Omental fat pad (tissue), 4 donors: ENCODE results near the gene NCR3LG1. TPM values are rescaled to one million over a fixed set of nuclear protein-coding genes. Genes with fewer than 3 reads are reported as not detected.
"Not testable (repeated sequence)": the region's sequence is repeated elsewhere in the genome, so short reads cannot be mapped to it uniquely, and the experiment has no call there.

Experiments
- ATAC-seq: fragments of 150-250 bp; one replicate; pipeline ENCODE4 v1.9.1; 2016; ENCODE audit warnings: mild to moderate bottlenecking, moderate library complexity; ENCODE audit not compliant: low FRiP score
- DNase-seq: peaks from one replicate; pipeline ENCODE4 v3.0.0-alpha.2; 2019; ENCODE audit warnings: low spot score
- total RNA-seq, 4 donors: library from RNA; depleted of rRNA; stranded (reverse); fragments of >200 nt; gene quantifications; one replicate each; pipeline ENCODE4 v1.1.0, GENCODE V29; 2016
- TF ChIP-seq, protein P1 (sequence below), 3 donors: fragments of 450-650 bp; IDR thresholded peaks; one replicate each; pipeline ENCODE4 v1.5.1; 2016 to 2017; ENCODE audit warnings: antibody characterized with exemption in 3 of 3, mild to moderate bottlenecking in 3 of 3, moderate library complexity in 2 of 3

Gene NCR3LG1
- total RNA-seq, 4 donors from 2014 or later: 3.5 to 23.9 (median 11.0) TPM

GRCh38 chr11:17414992-17415391, 63.4 kb downstream of the NCR3LG1 start:
- TF ChIP-seq, protein P1, sequence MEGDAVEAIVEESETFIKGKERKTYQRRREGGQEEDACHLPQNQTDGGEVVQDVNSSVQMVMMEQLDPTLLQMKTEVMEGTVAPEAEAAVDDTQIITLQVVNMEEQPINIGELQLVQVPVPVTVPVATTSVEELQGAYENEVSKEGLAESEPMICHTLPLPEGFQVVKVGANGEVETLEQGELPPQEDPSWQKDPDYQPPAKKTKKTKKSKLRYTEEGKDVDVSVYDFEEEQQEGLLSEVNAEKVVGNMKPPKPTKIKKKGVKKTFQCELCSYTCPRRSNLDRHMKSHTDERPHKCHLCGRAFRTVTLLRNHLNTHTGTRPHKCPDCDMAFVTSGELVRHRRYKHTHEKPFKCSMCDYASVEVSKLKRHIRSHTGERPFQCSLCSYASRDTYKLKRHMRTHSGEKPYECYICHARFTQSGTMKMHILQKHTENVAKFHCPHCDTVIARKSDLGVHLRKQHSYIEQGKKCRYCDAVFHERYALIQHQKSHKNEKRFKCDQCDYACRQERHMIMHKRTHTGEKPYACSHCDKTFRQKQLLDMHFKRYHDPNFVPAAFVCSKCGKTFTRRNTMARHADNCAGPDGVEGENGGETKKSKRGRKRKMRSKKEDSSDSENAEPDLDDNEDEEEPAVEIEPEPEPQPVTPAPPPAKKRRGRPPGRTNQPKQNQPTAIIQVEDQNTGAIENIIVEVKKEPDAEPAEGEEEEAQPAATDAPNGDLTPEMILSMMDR (IDR thresholded peaks at IDR 0.05): no peak
- ATAC-seq (no peak), DNase-seq (no peak)

DNA sequence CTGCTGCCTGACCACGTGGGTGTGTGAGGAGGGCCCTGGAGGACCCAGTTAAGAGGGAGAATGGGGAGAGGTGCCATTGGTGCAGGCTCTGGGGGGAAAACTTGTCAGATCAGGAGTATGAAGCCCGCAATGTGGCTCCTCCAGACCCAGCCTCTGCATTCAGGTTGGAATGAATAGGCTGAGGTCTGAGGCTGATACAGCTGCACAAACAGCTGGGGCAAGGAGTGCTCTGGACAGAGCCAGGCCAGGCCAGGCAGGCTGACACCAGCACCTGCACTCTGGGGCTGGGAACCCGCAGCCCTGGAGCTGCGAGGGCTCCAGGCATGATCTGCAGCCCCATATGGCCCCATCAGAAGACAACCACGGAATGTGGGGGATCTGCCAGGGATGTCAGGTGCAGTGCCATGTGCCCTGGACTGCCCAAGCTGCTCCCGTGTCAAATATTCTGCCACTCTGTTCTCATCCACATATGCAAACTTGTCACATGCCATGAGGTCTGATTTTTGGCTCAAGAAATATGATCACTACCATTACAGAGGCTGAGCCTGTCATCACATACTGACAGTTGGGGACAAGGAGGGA, 64.0 kb downstream of the NCR3LG1 start:
- TF ChIP-seq, protein P1 (IDR thresholded peaks at IDR 0.05): no peak
- DNase-seq: no peak
- no peak for ATAC-seq

- DNase-seq (no peak), ATAC-seq (no peak)
- TF ChIP-seq, protein P1 (IDR thresholded peaks at IDR 0.05): no peak
Measured at GRCh38 chr11:17416492-17416891, 64.9 kb downstream of the NCR3LG1 start.

DNA sequence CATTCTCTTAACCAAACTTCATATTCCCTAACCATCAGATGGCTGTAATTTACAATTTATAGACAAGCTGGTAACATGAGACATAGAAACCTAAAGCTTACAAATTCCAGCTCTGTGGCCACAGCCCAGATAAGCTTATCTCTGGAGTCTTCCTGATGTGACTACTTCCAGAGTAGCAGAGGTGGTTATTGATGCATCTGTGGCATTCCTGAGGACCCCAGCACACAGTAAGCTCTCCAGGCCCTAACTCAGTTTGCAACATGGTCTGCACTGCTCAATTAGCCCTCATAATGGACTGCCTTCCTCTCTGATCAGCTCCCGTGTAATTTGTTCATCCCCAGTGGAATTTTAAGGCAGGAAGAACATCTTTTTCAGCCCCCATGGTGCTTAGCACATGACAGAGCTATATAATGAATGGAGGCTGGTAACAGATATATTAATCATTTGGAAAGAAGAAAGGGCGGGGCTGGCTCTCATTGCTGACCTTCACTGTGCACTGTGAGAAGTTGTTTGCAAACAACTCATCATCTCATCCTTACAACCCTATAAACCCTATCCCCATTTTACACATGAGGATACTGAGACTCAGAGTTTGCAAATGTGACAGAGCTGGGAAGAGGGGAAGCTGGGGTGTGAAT, 67.0 kb downstream of the NCR3LG1 start:
- no peak for ATAC-seq
- no peak for DNase-seq
- TF ChIP-seq, protein P1 (IDR thresholded peaks at IDR 0.05): no peak

DNA sequence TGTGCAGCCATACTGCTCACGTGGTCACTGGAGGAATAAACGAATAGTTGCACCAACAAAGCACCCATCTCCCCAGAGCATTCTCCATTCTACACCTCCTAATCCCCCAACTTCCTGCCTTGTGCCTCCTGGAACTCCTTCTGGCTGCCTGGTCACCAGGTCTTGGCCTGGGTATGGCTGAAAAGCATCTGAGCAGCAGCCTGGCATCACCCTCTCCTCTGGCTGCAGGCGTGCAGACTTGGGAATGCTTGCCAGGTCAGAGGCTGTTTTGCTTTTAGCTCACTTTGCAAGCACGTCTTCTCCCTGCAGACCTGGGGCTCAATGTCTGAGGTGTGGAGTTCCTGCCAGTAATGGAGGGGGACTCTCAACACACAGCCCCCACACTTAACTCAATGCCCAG, 70.2 kb downstream of the NCR3LG1 start:
- DNase-seq (no peak), ATAC-seq (no peak)
- TF ChIP-seq, protein P1 (IDR thresholded peaks at IDR 0.05): no peak

DNA sequence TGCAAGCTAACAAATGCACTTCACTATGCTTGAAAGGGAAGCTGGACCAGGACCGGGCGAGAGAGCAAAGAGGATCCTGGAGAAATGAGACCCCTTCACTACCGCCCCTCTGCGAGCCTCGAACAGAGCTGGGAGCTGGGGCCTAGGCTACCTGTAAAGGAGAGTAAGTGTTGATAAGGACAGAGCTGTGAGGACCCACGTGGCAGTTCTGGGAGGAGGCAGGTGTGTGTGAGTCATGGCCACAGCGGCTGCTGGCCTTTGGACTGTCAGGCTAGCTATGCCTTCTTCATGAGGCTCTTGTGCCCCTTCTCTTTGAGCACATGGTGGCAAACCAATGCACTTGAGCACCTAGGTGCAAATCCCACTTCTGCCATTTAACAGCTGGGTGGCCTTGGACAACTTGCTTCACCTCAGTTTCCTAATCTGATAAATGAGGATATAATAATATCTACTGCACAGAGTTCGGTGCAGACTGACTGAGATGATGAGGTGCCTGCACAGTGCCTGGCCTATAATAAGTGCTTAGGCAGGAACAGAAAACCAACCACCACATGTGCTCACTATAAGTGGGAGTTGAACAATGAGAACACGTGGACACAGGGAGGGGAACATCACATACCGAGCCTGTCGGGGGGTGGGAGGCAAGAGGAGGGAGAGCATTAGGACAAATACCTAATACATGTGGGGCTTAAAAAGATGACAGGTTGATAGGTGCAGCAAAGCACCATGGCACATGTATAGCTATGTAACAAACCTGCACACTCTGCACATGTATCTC, 72.1 kb downstream of the NCR3LG1 start:
- ATAC-seq: no peak
- no peak for DNase-seq
- TF ChIP-seq, protein P1 (IDR thresholded peaks at IDR 0.05): no peak

DNA sequence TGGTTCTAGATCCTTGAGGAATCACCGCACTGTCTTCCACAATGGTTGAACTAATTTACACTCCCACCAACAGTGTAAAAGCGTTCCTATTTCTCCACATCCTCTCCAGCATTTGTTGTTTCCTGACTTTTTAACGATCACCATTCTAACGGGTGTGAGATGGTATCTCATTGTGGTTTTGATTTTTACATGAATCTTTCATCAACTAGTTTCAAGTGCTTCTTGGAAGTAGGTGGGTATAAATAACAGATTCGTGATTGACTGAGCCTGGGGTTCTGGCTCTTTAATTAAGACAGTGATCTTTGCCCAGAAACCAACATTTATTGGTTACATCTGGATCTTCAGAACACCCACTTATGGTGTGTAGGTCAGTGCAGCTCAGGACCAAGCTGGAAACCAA, 74.6 kb downstream of the NCR3LG1 start:
- ATAC-seq, DNase-seq: not testable (repeated sequence)

Other genes starting within 250 kb of the NCR3LG1 start
- 100 to 1,000 TPM in 2 of 4 donors, 10 to 100 TPM in 2; 67.9 to 134 (median 90.0) TPM for gene PIK3C2A, start 143.8 kb upstream of the NCR3LG1 start, total RNA-seq
- 10 to 100 TPM; 31.9 to 54.7 (median 41.8) TPM for gene NUCB2, start 75.1 kb upstream of the NCR3LG1 start, total RNA-seq
- gene KCNJ11, start 36.9 kb downstream of the NCR3LG1 start, total RNA-seq: 1 to 10 TPM in 3 of 4 donors, under 1 TPM in 1; 0.37 to 6.1 (median 2.5) TPM
- 1 to 10 TPM in 1 of 4 donors, under 1 TPM in 1, not detected in 2; 0.38 to 2.2 TPM for gene ABCC8, start 125.0 kb downstream of the NCR3LG1 start, total RNA-seq
- gene USH1C, start 192.6 kb downstream of the NCR3LG1 start, total RNA-seq: under 1 TPM in 1 of 4 donors, not detected in 3; 0.19 TPM
- gene OTOG, start 195.5 kb downstream of the NCR3LG1 start, total RNA-seq: not detected